GM18909 (cell line): ENCODE results near the gene SATL1.
"Not testable (repeated sequence)": the region's sequence is repeated elsewhere in the genome, so short reads cannot be mapped to it uniquely, and the experiment has no call there.

ENCODE experiments used
- ATAC-seq: cut with Tn5 transposase; IDR thresholded peaks from one replicate; pipeline ENCODE4 v1.9.1; 2021; ENCODE audit warnings: mild to moderate bottlenecking; ENCODE audit not compliant: unreplicated experiment, poor library complexity

Gene SATL1, protein sequence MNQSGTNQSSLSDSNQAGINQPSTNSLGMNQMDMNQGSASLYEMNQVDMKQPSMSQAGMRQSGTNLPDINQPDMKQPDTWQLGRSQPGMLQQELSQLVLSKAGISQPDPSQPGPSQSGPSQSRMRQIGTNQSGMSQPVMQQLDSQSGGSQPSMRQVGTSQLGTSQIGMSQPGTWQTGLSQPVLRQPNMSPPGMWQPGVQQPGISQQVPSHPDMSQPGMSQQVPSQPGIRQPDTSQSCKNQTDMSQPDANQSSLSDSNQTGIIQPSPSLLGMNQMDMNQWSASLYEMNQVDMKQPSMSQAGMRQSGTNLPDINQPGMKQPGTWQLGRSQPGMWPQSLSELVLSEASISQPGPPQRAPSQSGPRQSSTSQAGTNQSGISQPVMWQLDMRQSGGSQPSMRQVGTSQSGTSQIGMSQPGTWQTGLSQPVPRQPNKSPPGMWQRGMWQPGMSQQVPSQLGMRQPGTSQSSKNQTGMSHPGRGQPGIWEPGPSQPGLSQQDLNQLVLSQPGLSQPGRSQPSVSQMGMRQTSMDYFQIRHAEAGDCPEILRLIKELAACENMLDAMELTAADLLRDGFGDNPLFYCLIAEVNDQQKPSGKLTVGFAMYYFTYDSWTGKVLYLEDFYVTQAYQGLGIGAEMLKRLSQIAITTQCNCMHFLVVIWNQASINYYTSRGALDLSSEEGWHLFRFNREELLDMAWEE

GRCh38 chrX:85243761-85244449 lies at the start of gene SATL1, which contains the start of gene ZNF711:
SATL1 (minus strand) TSS chrX:85243779; CDS start chrX:85108968, 134,811 bp downstream.
ZNF711 (plus strand) TSS chrX:85243991; CDS start chrX:85247573, 3,582 bp downstream.
- peak; percentile 64 for ATAC-seq

DNA sequence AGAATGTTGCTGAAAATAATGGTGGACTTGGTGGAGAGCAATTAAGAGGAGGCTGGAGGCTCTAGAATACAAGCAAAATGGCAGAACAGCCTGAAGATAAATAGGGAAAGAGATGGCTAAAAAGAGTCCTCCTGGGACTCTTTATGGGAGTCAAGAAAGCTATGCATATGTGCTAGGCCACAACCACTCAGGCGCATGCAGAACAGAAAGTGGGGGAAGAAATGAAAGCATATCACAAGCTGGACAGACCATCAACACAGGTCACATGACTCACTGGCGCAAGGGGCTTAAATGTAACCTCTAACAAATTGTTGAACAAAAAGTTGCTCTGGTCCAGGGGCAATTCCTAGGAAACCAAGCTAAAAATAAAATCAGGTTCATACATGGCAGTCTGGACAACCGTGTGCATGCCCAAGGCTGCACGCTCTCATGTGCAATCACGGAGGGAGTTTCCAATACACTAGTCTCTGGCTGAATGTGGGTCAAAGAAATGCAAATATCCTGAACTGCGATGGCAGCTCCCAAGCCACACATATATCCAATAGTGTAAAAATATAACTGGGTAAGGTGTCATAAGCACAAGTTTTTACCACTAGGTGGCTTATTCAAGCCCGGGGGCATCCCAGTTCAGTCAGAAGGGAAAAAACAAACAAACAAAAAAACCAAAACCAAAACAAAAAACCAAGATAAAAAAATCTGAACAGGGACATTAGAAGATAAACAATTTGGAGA lies 45.6 kb upstream of the SATL1 start:
- no peak for ATAC-seq

DNA sequence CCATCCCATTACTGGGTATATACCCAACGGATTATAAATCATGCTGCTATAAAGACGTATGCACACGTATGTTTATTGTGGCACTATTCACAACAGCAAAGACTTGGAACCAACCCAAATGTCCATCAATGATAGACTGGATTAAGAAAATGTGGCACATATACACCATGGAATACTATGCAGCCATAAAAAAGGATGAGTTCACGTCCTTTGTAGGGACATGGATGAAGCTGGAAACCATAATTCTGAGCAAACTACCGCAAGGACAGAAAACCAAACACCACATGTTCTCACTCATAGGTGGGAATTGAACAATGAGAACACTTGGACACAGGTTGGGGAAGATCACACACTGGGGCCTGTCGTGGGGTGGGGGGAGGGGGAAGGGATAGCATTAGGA lies 41.7 kb upstream of the SATL1 start:
- not testable (repeated sequence) for ATAC-seq

- ATAC-seq: peak; percentile 48
These were observed 1.1 kb upstream of the SATL1 start for GRCh38 chrX:85244450-85245211.

DNA sequence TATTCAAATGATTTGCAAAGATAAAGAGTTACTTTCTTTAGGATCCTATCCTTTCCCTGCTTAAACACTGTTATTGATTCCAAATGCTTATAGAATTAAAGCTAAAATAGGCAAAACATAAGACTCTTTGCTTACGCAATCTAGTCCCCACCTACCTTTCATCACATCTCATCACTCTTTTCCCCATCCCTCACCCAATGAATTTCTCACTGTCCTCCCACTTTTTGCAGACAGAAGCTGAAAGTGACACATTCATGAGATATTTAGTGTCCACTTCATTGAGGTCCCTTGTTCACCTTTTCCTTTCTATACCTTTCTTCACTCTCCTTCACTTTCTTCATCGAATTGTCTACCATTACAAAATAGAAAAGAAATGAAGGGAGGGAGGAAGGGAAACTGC lies 424 bp downstream of the SATL1 start:
- no peak for ATAC-seq

GRCh38 chrX:85223359-85223758 lies 20.2 kb downstream of the SATL1 start:
- ATAC-seq: no peak

DNA sequence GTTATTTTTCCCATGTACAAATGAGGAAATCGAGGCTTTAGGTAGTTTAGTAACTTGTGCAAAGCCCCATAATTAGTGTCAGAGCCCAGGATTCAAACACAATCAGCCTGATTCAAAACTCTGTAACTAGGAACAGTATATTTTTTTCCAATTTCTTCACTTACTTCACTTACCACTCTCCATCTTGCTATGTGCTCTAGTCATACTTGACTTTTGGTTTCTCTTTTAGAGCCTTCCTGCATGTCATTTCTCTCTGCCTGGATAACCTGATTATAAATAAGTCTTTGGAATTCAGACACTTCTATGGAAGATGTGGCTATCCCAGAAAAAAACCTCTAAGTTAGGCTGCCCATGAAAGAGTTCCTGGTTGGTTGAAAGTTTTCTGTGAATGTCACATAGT lies 22.2 kb downstream of the SATL1 start:
- no peak for ATAC-seq

DNA sequence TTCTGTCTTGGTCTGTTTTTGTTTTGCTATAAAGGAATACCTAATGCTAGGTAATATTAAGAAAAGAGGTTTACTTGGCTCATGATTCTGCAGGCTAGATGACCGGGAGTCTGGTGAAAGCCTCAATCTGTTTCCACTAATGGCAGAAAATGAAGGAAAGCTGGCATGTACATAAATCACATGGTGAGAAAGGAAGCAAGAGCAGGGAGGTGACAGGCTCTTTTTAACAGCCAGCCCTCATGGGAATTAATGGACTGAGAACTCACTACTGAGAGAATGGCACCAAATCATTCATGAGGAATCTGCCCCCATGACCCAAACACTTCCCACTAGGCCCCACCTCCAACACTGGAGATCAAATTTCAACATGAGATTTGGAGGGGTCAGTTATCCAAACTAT lies 27.6 kb downstream of the SATL1 start:
- ATAC-seq: no peak

DNA sequence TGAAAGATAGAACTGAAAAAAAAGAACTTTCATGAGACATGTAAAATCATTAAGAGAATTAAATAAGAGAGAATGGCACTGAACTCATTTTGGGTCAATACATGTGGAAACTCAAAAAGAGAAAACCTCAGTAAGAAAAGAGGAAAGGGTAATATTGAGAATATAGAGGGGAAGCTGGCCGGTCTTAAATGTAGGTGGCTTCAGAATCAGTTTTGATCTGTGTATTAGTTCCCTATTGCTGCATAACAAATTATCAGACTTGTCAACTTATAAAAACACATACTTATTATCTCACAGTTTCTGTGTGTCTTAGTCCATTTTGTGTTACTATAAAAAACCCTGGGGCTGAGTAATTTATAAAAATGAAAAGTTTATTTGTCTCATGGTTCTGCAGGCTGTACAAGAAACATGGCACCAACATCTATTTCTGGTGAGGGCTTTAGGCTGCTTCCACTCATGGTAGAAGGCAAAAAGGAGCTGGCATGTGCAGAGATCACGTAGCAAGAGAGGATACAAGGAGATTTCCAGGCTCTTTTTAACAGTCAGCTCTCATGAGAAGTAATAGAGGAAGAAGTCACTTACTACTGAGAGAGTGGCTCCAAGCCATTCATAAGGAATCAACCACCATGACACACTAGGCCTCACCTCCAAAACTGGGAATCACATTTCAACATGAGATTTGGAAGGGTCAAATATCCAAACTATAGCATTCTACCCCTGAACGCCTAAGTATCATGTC lies 29.6 kb downstream of the SATL1 start:
- ATAC-seq: no peak

DNA sequence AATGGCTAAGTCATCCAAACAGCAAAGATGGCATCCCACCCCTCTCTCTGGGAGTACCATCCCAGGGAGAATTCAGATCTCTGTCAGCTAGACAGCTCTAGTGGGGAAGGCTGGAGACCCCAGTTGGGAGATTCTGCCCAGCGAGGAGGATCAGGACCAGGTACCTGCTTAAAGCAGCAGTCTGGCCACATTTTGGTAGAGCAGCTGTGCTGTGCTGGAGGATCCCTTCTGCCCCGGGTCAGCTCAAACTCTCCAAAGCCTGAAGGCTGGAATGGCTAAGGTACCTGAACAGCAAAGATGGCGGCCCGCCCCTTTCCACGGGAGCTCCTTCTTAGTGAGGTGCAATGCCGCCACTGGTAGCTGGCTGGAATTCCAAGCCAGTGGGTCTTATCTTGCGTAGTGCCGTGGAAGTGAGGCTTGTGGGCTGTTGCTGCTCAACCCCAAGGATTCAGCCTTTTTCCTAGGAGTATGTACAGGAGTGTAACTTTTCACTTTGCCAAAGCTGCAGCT lies 40.1 kb downstream of the SATL1 start:
- no peak for ATAC-seq

DNA sequence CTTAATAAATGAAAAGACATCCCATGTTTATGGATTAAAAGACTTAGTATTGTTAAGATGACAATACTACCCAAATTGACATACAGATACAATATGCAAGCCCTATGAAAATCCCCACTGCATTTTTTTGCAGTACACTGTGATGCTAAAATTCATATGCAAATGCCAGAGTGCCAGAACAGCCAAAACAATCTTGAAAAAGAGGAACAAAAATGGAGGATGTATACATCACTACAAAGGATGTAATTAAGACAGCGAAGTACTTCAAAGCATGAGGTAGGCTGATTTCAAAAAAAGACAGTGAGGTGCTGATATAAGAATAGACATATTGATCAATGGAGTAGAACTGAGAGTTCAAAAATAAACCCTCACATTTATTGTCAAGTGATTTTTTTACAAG lies 47.3 kb downstream of the SATL1 start:
- no peak for ATAC-seq

GRCh38 chrX:85159644-85160043 lies 83.9 kb downstream of the SATL1 start:
- no peak for ATAC-seq

DNA sequence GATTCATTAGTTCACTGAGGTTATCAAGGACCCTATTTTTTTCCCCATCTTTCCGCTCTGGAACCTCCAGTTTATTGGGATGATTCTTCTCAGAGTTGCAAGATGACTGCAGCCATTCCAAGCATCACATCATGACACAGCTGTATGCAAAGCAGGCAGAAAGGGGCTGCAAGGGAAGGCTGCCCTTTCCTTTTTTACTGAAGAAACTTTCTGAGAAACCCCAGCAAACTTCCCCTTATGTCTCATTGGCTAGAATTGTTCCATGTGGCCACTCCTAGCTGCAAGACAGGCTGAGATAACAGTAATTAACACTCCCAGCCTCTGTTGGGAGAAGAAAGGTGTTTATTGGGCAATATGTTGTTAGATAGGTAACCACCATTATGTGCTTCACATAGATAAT lies 102.6 kb downstream of the SATL1 start:
- ATAC-seq: peak; percentile 47

GRCh38 chrX:85139422-85139821 lies 104.2 kb downstream of the SATL1 start:
- no peak for ATAC-seq

DNA sequence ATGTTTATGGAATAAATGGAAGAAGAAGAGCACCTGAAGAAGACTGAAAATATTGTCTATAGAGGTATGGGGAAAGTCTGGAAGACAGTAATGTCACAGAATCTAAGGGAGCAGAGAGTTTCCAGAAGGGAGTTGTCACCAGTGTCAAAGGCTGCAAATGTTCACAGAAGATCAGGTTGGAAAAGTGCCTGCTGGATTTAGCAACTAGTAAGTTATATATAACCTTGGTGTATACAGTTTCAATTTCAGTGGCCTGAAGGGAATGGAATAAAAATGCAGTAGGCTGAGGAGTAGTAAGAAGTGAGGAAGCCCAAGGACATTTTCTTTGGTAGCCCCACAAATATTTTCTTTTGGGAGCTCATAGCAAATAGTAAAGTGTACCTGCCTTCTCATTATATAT lies 107.2 kb downstream of the SATL1 start:
- ATAC-seq: no peak

- ATAC-seq: no peak
These were observed 128.3 kb downstream of the SATL1 start for GRCh38 chrX:85115252-85115651.

- ATAC-seq: no peak
These were observed 128.8 kb downstream of the SATL1 start for GRCh38 chrX:85114776-85115175.

DNA sequence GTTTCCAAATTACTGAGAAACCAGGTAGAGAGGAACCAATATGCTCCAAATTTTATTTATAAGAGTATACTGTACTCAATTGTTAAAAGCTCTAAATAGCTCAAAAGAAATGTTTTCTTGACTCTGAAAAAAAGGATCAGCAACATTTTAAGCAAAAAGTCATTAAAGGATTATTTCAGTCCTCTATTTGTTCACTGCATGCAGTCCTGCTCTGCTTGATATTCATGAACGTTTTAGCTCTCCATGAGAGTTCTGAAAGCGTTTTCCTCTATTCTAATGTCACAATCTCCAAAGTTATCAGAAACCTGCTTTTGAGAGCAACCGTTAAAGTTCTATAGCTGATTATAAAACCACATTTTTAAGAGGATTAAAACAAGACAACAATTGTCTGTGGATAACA lies 129.4 kb downstream of the SATL1 start:
- ATAC-seq: no peak

GRCh38 chrX:85113746-85114145 lies 129.8 kb downstream of the SATL1 start:
- ATAC-seq: no peak
